Ovary (tissue), 9 donors: ENCODE data around the gene SLC39A3. TPM values are rescaled to one million over a fixed set of nuclear protein-coding genes. Genes with fewer than 3 reads are reported as not detected.

Source experiments
- DNase-seq, 5 donors: peaks; one replicate each; pipeline ENCODE4 v3.0.0-alpha.2; 2019 to 2020
- H3K27ac ChIP-seq, 2 donors: fragments of 200-600 bp; one replicate each; pipeline versions ENCODE4 v1.5.1 to v1.8.0; 2019 to 2022
- H3K27me3 ChIP-seq: fragments of 200-600 bp; one replicate; pipeline ENCODE4 v1.8.0; 2022
- H3K36me3 ChIP-seq: fragments of 200-600 bp; sonication (generic); one replicate; pipeline ENCODE4 v1.5.1; 2019
- H3K4me1 ChIP-seq: one replicate; pipeline ENCODE4 v1.8.1; 2013; ENCODE audit warnings: mild to moderate bottlenecking, moderate library complexity; ENCODE audit not compliant: insufficient read depth
- H3K4me3 ChIP-seq: fragments of 200-600 bp; sonication (generic); one replicate; pipeline ENCODE4 v1.5.1; 2017
- H3K9me3 ChIP-seq, 2 donors: fragments of 200-600 bp in 1 of 2; sonication (generic) in 1 of 2; one replicate each; pipeline versions ENCODE4 v1.5.1 to v1.8.1; 2013 to 2019; ENCODE audit warnings: mild to moderate bottlenecking in 1 of 2, moderate library complexity in 1 of 2
- CTCF ChIP-seq, 3 donors: fragments of 450-650 bp in 2 of 3; fragments of 200-600 bp in 1 of 3; IDR thresholded peaks; one replicate each; pipeline versions ENCODE4 v1.5.1 to v1.8.0; 2016 to 2022; ENCODE audit warnings: antibody characterized with exemption in 3 of 3, mild to moderate bottlenecking in 1 of 3
- EP300 ChIP-seq: sonication (generic); formaldehyde crosslinking; IDR thresholded peaks from one replicate; pipeline ENCODE4 v1.6.1; 2017; ENCODE audit warnings: antibody characterized with exemption
- POLR2A ChIP-seq: fragments of 450-650 bp; IDR thresholded peaks from one replicate; pipeline ENCODE4 v1.6.1; 2017; ENCODE audit warnings: antibody characterized with exemption, mild to moderate bottlenecking, moderate library complexity
- WGBS, 3 donors: extraction: QIAGEN DNeasy Blood & Tissue Kit in 1 of 3; methylation state at CpG; one replicate each; pipeline versions ENCODE4 v1.1.5 to v1.1.7; 2013 to 2017; 5-methylcytosine and 5-hydroxymethylcytosine counted together
- intact Hi-C, 4 donors: fragments of 100-400 bp; cut with DNase I; formaldehyde crosslinking; loops; one replicate each; pipeline versions ENCODE4 v1.11.0 to v1.15.1; 2022 to 2023
- polyA plus RNA-seq, 2 donors: library from polyadenylated mRNA; stranded (reverse); fragments of 200-250 nt in 1 of 2; fragments of 350-450 nt in 1 of 2; fragmentation: Illumina TruSeq in 1 of 2; extraction: RNeasy Lipid Tissue Mini Kit (QIAGEN cat#74804) in 1 of 2; gene quantifications; one replicate each; pipeline ENCODE4 v1.2.3, GENCODE V29; 2013 to 2014
- total RNA-seq, 7 donors: library from RNA; depleted of rRNA in 2 of 7; stranded (reverse); fragments of >200 nt in 2 of 7; fragmentation: NEBNext Ultra II Directional in 3 of 7; extraction: Animal tissue kit (Norgen Biotek cat#: 25700) in 3 of 7; gene quantifications; one replicate each; pipeline versions ENCODE4 v1.1.0 to v1.2.4, GENCODE V29; 2016 to 2023
- donor health status: DM: no; HTN: no; CAD: no; lungs with moderate emphysema.
- donor health status: DM: no; HTN: no; CAD: no.
- donor health status: Bipolar disorder and iron deficiency.
- donor health status: DM: yes; HTN: yes; CAD: no.
- donor health status: DM: no; HTN: no; CAD: no.
- donor health status: DM: yes; HTN: yes; CAD: no.

The SLC39A3 gene
- total and polyA plus RNA-seq, 9 donors: 11.6 to 40.2 (median 18.2) TPM

GRCh38 chr19:2783781-2784145 is 43.9 kb upstream of the SLC39A3 start:
- Histone ChIP-seq H3K36me3 (no peaks in the 10 kb centered on the region), H3K4me3 (no peak overlapping the region), H3K27me3 (no peaks in the 10 kb centered on the region), H3K27ac (no peak overlapping the region), H3K4me1 (peaks cover 2% of the 10 kb centered on the region), H3K9me3 (no peaks in the 10 kb centered on the region)
- DNase-seq: no peak
- TF ChIP-seq CTCF (IDR thresholded peaks at IDR 0.05) (no peak), POLR2A (no peak), EP300 (no peak)
- intact Hi-C loops: no loop called here
- 56 to 73% (median 66%) methylated on average over 7 of the region's 7 CpGs for WGBS, 3 donors

GRCh38 chr19:2782936-2783780 is 43.3 kb upstream of the SLC39A3 start, which contains the start of gene SGTA:
Gene SGTA, minus strand, starts transcription at chr19:2783273. Its CDS starts 14,205 bp downstream, at chr19:2769068.
- H3K9me3 ChIP-seq: no peaks in the 10 kb centered on the region
- H3K27ac ChIP-seq: peak within 1 kb of the TSS; percentile 79 to 85
- peak; percentile 98 to 99 (median 99) for DNase-seq
- no peaks in the 10 kb centered on the region for H3K27me3 ChIP-seq
- no peaks in the 10 kb centered on the region for H3K36me3 ChIP-seq
- WGBS, 3 donors: 0 to 1% (median 0%) methylated on average over 50 to 68 of the region's 68 CpGs
- intact Hi-C loops: no loop called here
- TF ChIP-seq POLR2A (peak; percentile 83), CTCF (IDR thresholded peaks at IDR 0.05) (peak; percentile 24 to 80 (median 71)), EP300 (peak; percentile 70)
- H3K4me1 ChIP-seq: peaks cover 2% of the 10 kb centered on the region
- peak within 1 kb of the TSS; percentile 69 for H3K4me3 ChIP-seq

- Histone ChIP-seq H3K4me1 (peaks cover 2% of the 10 kb centered on the region), H3K27me3 (no peaks in the 10 kb centered on the region), H3K4me3 (peak overlapping the region; percentile 69), H3K9me3 (no peaks in the 10 kb centered on the region), H3K27ac (peak overlapping the region; percentile 79 to 85), H3K36me3 (no peaks in the 10 kb centered on the region)
- no peak for TF ChIP-seq EP300
- TF ChIP-seq POLR2A: no peak
- TF ChIP-seq CTCF (IDR thresholded peaks at IDR 0.05): no peak
- 1% methylated on average over 23 to 24 of the region's 24 CpGs for WGBS, 3 donors
- DNase-seq: no peak
- intact Hi-C loops: no loop called here
Observed at GRCh38 chr19:2782329-2782935, 42.6 kb upstream of the SLC39A3 start.

- no peak overlapping the region for H3K4me3 ChIP-seq
- no peak for TF ChIP-seq EP300
- no peak for TF ChIP-seq CTCF (IDR thresholded peaks at IDR 0.05)
- TF ChIP-seq POLR2A: no peak
- no peak overlapping the region for H3K27ac ChIP-seq
- no peaks in the 10 kb centered on the region for H3K9me3 ChIP-seq
- no peaks in the 10 kb centered on the region for H3K36me3 ChIP-seq
- intact Hi-C loops: no loop called here
- no peak for DNase-seq
- no peaks in the 10 kb centered on the region for H3K27me3 ChIP-seq
- peaks cover 2% of the 10 kb centered on the region for H3K4me1 ChIP-seq
- 80 to 85% (median 84%) methylated on average over 7 of the region's 7 CpGs for WGBS, 3 donors
Observed at GRCh38 chr19:2780284-2780683, 40.5 kb upstream of the SLC39A3 start.
